ENCODE results near the gene BUB1. TPM values are rescaled to one million over a fixed set of nuclear protein-coding genes. Genes with fewer than 3 reads are reported as not detected.

BUB1 gene
- total RNA-seq, 1 donor, result 4.7 TPM

- no peak overlapping the region for H3K4me3 ChIP-seq (ENCODE audit: insufficient read depth, low read length)
- H3K36me3 ChIP-seq (ENCODE audit: insufficient read depth, low read length), result no peaks in the 10 kb centered on the region
- no peaks in the 10 kb centered on the region for H3K79me2 ChIP-seq (ENCODE audit: insufficient read depth, low read length)
- DNase-seq (ENCODE audit: insufficient read length, low spot score, missing footprints), result no peak
- H3K27ac ChIP-seq (ENCODE audit: low read depth, low read length), result no peak overlapping the region
- peaks cover 62% of the 10 kb centered on the region for H3K27me3 ChIP-seq (ENCODE audit: insufficient read depth, low read length)
- no peaks in the 10 kb centered on the region for H4K20me1 ChIP-seq (ENCODE audit: insufficient read depth, low read length)
- no peak overlapping the region for H3K4me2 ChIP-seq (ENCODE audit: insufficient read depth, low read length)
- no peaks in the 10 kb centered on the region for H3K9me3 ChIP-seq (ENCODE audit: low read depth, low read length)
- no peak overlapping the region for H2AFZ ChIP-seq (ENCODE audit: low read length)
- peaks cover 5% of the 10 kb centered on the region for H3K4me1 ChIP-seq (ENCODE audit: insufficient read depth, low read length)
- no peak for TF ChIP-seq CTCF (IDR thresholded peaks at IDR 0.05; ENCODE audit: extremely low read depth, low read depth, low read length)
These were observed 39.9 kb upstream of the BUB1 start for GRCh38 chr2:110717734-110718133.

- no peak overlapping the region for H3K4me2 ChIP-seq (ENCODE audit: insufficient read depth, low read length)
- no peak for TF ChIP-seq CTCF (IDR thresholded peaks at IDR 0.05; ENCODE audit: extremely low read depth, low read depth, low read length)
- H3K4me1 ChIP-seq (ENCODE audit: insufficient read depth, low read length), result peaks cover 5% of the 10 kb centered on the region
These were observed 39.2 kb upstream of the BUB1 start for GRCh38 chr2:110716959-110717645.

GRCh38 chr2:110714452-110715224, 36.8 kb upstream of the BUB1 start:
- Histone ChIP-seq H3K27ac (ENCODE audit: low read depth, low read length) (no peak overlapping the region), H3K4me3 (ENCODE audit: insufficient read depth, low read length) (no peak overlapping the region), H3K4me2 (ENCODE audit: insufficient read depth, low read length) (no peak overlapping the region), H3K27me3 (ENCODE audit: insufficient read depth, low read length) (peaks cover 61% of the 10 kb centered on the region), H3K9me3 (ENCODE audit: low read depth, low read length) (no peaks in the 10 kb centered on the region), H3K36me3 (ENCODE audit: insufficient read depth, low read length) (no peaks in the 10 kb centered on the region), H2AFZ (ENCODE audit: low read length) (no peak overlapping the region), H3K79me2 (ENCODE audit: insufficient read depth, low read length) (no peaks in the 10 kb centered on the region), H3K4me1 (ENCODE audit: insufficient read depth, low read length) (peaks cover 5% of the 10 kb centered on the region), H4K20me1 (ENCODE audit: insufficient read depth, low read length) (no peaks in the 10 kb centered on the region)
- DNase-seq (ENCODE audit: insufficient read length, low spot score, missing footprints), result no peak
- no peak for TF ChIP-seq CTCF (IDR thresholded peaks at IDR 0.05; ENCODE audit: extremely low read depth, low read depth, low read length)

More at GRCh38 chr2:110716959-110717645, 39.2 kb upstream of the BUB1 start:
- no peak overlapping the region for H3K4me3 ChIP-seq (ENCODE audit: insufficient read depth, low read length)
- no peaks in the 10 kb centered on the region for H3K9me3 ChIP-seq (ENCODE audit: low read depth, low read length)
- H3K27me3 ChIP-seq (ENCODE audit: insufficient read depth, low read length), result peaks cover 62% of the 10 kb centered on the region
- H3K36me3 ChIP-seq (ENCODE audit: insufficient read depth, low read length), result no peaks in the 10 kb centered on the region
- H3K79me2 ChIP-seq (ENCODE audit: insufficient read depth, low read length), result no peaks in the 10 kb centered on the region
- H2AFZ ChIP-seq (ENCODE audit: low read length), result no peak overlapping the region
- H4K20me1 ChIP-seq (ENCODE audit: insufficient read depth, low read length), result no peaks in the 10 kb centered on the region
- no peak overlapping the region for H3K27ac ChIP-seq (ENCODE audit: low read depth, low read length)
- peak; percentile 48 for DNase-seq (ENCODE audit: insufficient read length, low spot score, missing footprints)

Data from osteoblast (primary cell).